Endothelial cell of umbilical vein (primary cell): ENCODE measurements around the gene ULBP2. TPM values are rescaled to one million over a fixed set of nuclear protein-coding genes. Genes with fewer than 3 reads are reported as not detected.

Experiments
- BruUV-seq: library from RNA; stranded (reverse); fragments of 400-500 nt; replicated peaks from 2 replicates; lab custom pipeline; 2021; lab: Mats Ljungman, UMichigan
- CTCF ChIA-PET: fragments of 300-600, 350-600 bp; sonication (Branson Sonifier 250); formaldehyde crosslinking; loops from one replicate; lab custom pipeline; 2021; ENCODE audit warnings: antibody characterized with exemption, inconsistent platforms; lab: Charles Lee
- POLR2A ChIA-PET: fragments of 300-600, 350-600 bp; sonication (Branson Sonifier 250); formaldehyde crosslinking; loops from one replicate; lab custom pipeline; 2021; ENCODE audit warnings: antibody characterized with exemption, inconsistent platforms; lab: Charles Lee
- DNase-seq: peaks from one replicate; pipeline ENCODE4 v3.0.0-alpha.2; 2011; ENCODE audit warnings: low read depth, low spot score
- FAIRE-seq: peaks from 2 replicates; lab custom pipeline; 2011; peaks lifted over from hg19 to GRCh38; lab: Jason Lieb, UNC
- H2AFZ ChIP-seq: 2 replicates; pipeline ENCODE4 v1.6.0; 2012; ENCODE audit warnings: low read depth, low read length, control low read depth, inconsistent platforms
- H3K27ac ChIP-seq: 2 replicates; pipeline ENCODE4 v1.5.1; 2011; ENCODE audit warnings: low read depth, mild to moderate bottlenecking, control low read depth, low read length, moderate library complexity; ENCODE audit not compliant: insufficient read depth
- H3K27me3 ChIP-seq, 2 experiments: 2 replicates each; pipeline versions ENCODE4 v1.6.0 to v1.6.1; 2011; ENCODE audit warnings: low read length in 2 of 2, mixed read lengths in 1 of 2; ENCODE audit not compliant: control insufficient read depth in 2 of 2, insufficient read depth in 2 of 2
- H3K36me3 ChIP-seq, 2 experiments: 2 replicates in 1 of 2; 3 replicates in 1 of 2; pipeline ENCODE4 v1.5.1; 2011; ENCODE audit warnings: low read length in 2 of 2, mild to moderate bottlenecking in 1 of 2, moderate library complexity in 1 of 2; ENCODE audit not compliant: control insufficient read depth in 2 of 2, insufficient read depth in 2 of 2; ENCODE audit errors: extremely low read depth in 1 of 2
- H3K4me1 ChIP-seq: 3 replicates; pipeline ENCODE4 v1.5.1; 2011; ENCODE audit warnings: mild to moderate bottlenecking, low read length; ENCODE audit not compliant: control insufficient read depth, insufficient read depth; ENCODE audit errors: extremely low read depth
- H3K4me2 ChIP-seq: 2 replicates; pipeline ENCODE4 v1.6.1; 2011; ENCODE audit warnings: low read length, control low read depth, mixed read lengths; ENCODE audit not compliant: insufficient read depth
- H3K4me3 ChIP-seq, 3 experiments: fragments of 200-600 bp in 1 of 3; sonication (generic), shearing (Covaris generic) in 1 of 3; replicated peaks in 1 of 3; 2 replicates each; pipeline ENCODE4 v1.5.1; 2011 to 2016; ENCODE audit warnings: control low read depth in 3 of 3, low read length in 3 of 3, mild to moderate bottlenecking in 2 of 3, inconsistent platforms in 1 of 3, low read depth in 1 of 3, moderate library complexity in 1 of 3; ENCODE audit not compliant: insufficient read depth in 1 of 3
- H3K79me2 ChIP-seq: 2 replicates; pipeline ENCODE4 v1.6.0; 2012; ENCODE audit warnings: low read length, inconsistent platforms; ENCODE audit not compliant: control insufficient read depth, insufficient read depth
- H3K9ac ChIP-seq: replicated peaks from 2 replicates; pipeline ENCODE3; 2011; ENCODE audit warnings: low read length, control low read depth; ENCODE audit not compliant: insufficient read depth; ENCODE audit errors: extremely low read depth
- H3K9me1 ChIP-seq: replicated peaks from 3 replicates; pipeline ENCODE4 v1.6.0; 2011; ENCODE audit warnings: mild to moderate bottlenecking, low read length; ENCODE audit not compliant: control insufficient read depth, insufficient read depth; ENCODE audit errors: extremely low read depth
- H3K9me3 ChIP-seq: replicated peaks from 2 replicates; pipeline ENCODE4 v1.5.1; 2012; ENCODE audit warnings: low read length, inconsistent platforms; ENCODE audit not compliant: control insufficient read depth, insufficient read depth
- H4K20me1 ChIP-seq: replicated peaks from 2 replicates; pipeline ENCODE3; 2011; ENCODE audit warnings: mild to moderate bottlenecking, low read length; ENCODE audit not compliant: control insufficient read depth, insufficient read depth; ENCODE audit errors: extremely low read depth
- CTCF ChIP-seq, 2 donors: IDR thresholded peaks; 1 replicate in 1 of 2; 2 replicates in 1 of 2; pipeline ENCODE4 v1.5.1; 2011; ENCODE audit warnings: low read length in 2 of 2, mild to moderate bottlenecking in 2 of 2, moderate library complexity in 2 of 2, control low read depth in 1 of 2, inconsistent platforms in 1 of 2, low read depth in 1 of 2; ENCODE audit not compliant: insufficient read depth in 1 of 2; ENCODE audit errors: extremely low read depth in 1 of 2
- EZH2 ChIP-seq: IDR thresholded peaks from 2 replicates; pipeline ENCODE4 v1.6.1; 2012; ENCODE audit warnings: borderline replicate concordance, low read depth, mild to moderate bottlenecking, moderate library complexity, low read length, inconsistent platforms; ENCODE audit not compliant: severe bottlenecking
- FOS ChIP-seq: IDR thresholded peaks from 2 replicates; pipeline ENCODE4 v1.6.1; 2011; ENCODE audit warnings: mild to moderate bottlenecking, low read length, moderate library complexity, borderline replicate concordance; ENCODE audit not compliant: insufficient read depth
- GATA2 ChIP-seq: IDR thresholded peaks from 2 replicates; pipeline ENCODE4 v1.7.0; 2011; ENCODE audit warnings: low read depth, mild to moderate bottlenecking, moderate library complexity, mixed read lengths, low read length; ENCODE audit not compliant: insufficient read length, insufficient read depth
- JUN ChIP-seq: IDR thresholded peaks from 2 replicates; pipeline ENCODE4 v1.6.1; 2011; ENCODE audit warnings: borderline replicate concordance, low read depth; ENCODE audit not compliant: insufficient read length, insufficient read depth
- MAX ChIP-seq: IDR thresholded peaks from 2 replicates; pipeline ENCODE4 v1.6.1; 2011; ENCODE audit not compliant: insufficient read depth, insufficient read length
- MYC ChIP-seq: IDR thresholded peaks from one replicate; pipeline ENCODE4 v1.6.1; 2011; ENCODE audit warnings: mild to moderate bottlenecking, low read depth, low read length
- POLR2A ChIP-seq: IDR thresholded peaks from 2 replicates; pipeline ENCODE4 v1.6.1; 2012; ENCODE audit warnings: low read depth, mild to moderate bottlenecking, control low read depth, low read length
- POLR2AphosphoS5 ChIP-seq: IDR thresholded peaks from 2 replicates; pipeline ENCODE4 v1.6.1; 2012; ENCODE audit warnings: low read depth, mild to moderate bottlenecking, control low read depth, low read length, moderate library complexity; ENCODE audit not compliant: insufficient read depth
- dilution Hi-C: fragments of 300-500 bp; cut with MboI; formaldehyde crosslinking; loops from one replicate; pipeline ENCODE4 v1.15.0; 2019; ENCODE audit warnings: low sequenced_read_pairs; ENCODE audit not compliant: extremely low pct_ligation_motif_present
- intact Hi-C: fragments of 100-400 bp; cut with micrococcal nuclease; formaldehyde crosslinking; loops from one replicate; pipeline ENCODE4 v1.10.0; 2022
- polyA plus RNA-seq, 4 experiments: library from polyadenylated mRNA; depleted of rRNA in 3 of 4; stranded (reverse) in 3 of 4; unstranded in 1 of 4; fragments of >200 nt; gene quantifications; 2 replicates each; pipeline versions ENCODE4 v1.2.1 to v1.2.3, GENCODE V29; 2011 to 2012; ENCODE audit warnings: missing spikeins in 1 of 4
- total RNA-seq: library from RNA; stranded (reverse); gene quantifications from 2 replicates; pipeline ENCODE4 v1.2.3, GENCODE V29; 2021

Gene ULBP2
- total and polyA plus RNA-seq, 2 donors (not counting 3 experiments of a cell fraction or from before 2014, with no cell fraction given): 7.0 to 22.8 TPM

GRCh38 chr6:149977221-149977620 lies 35.4 kb downstream of the ULBP2 start:
- Histone ChIP-seq H4K20me1 (no peaks in the 10 kb centered on the region), H3K4me1 (no peaks in the 10 kb centered on the region), H3K9ac (no peak overlapping the region), H3K4me3 (no peak overlapping the region), H3K27me3 (peaks cover 29 to 39% of the 10 kb centered on the region in 2 experiments), H3K36me3 (no peaks in the 10 kb centered on the region), H3K4me2 (no peak overlapping the region), H3K27ac (no peak overlapping the region), H3K9me3 (no peaks in the 10 kb centered on the region), H3K9me1 (no peaks in the 10 kb centered on the region), H3K79me2 (no peaks in the 10 kb centered on the region), H2AFZ (no peak overlapping the region)
- FAIRE-seq (no peak), DNase-seq (no peak)
- TF ChIP-seq GATA2: no peak
- no peak for TF ChIP-seq EZH2
- TF ChIP-seq POLR2AphosphoS5: no peak
- POLR2A ChIA-PET: no interaction called here
- BruUV-seq: no TSS peak
- intact Hi-C loops: no loop called here
- dilution Hi-C loops: no loop called here
- CTCF ChIA-PET: no interaction called here

GRCh38 chr6:149978610-149979009 lies 36.8 kb downstream of the ULBP2 start:
- Histone ChIP-seq H3K36me3 (no peaks in the 10 kb centered on the region), H3K9ac (no peak overlapping the region), H3K9me1 (no peaks in the 10 kb centered on the region), H3K4me2 (no peak overlapping the region), H3K4me1 (no peaks in the 10 kb centered on the region), H3K4me3 (no peak overlapping the region), H4K20me1 (no peaks in the 10 kb centered on the region), H3K9me3 (no peaks in the 10 kb centered on the region), H3K27me3 (peaks cover 39 to 47% of the 10 kb centered on the region in 2 experiments), H3K79me2 (no peaks in the 10 kb centered on the region), H3K27ac (no peak overlapping the region), H2AFZ (no peak overlapping the region)
- no peak for FAIRE-seq
- ChIA-PET CTCF (interaction anchor here (1.0 kb wide), 1 partner anchor 38 kb away, joined by 3 read pairs; no protein-coding TSS in a partner anchor), POLR2A (no interaction called here)
- intact Hi-C loops (no loop called here), dilution Hi-C loops (no loop called here)
- no peak for DNase-seq
- no peak for TF ChIP-seq EZH2
- TF ChIP-seq GATA2: no peak
- no peak for TF ChIP-seq MAX
- no peak for TF ChIP-seq MYC
- no peak for TF ChIP-seq POLR2AphosphoS5
- no peak for TF ChIP-seq FOS
- no peak for TF ChIP-seq JUN
- no peak for TF ChIP-seq CTCF (IDR thresholded peaks at IDR 0.05; ENCODE audit: extremely low read depth in 1 of 2, insufficient read depth in 1 of 2, low read depth in 1 of 2, low read length in 2 of 2)
- TF ChIP-seq POLR2A: no peak
- no TSS peak for BruUV-seq
